PC-9 (cell line): Measurements from ENCODE around the gene SP1. TPM values are rescaled to one million over a fixed set of nuclear protein-coding genes. Genes with fewer than 3 reads are reported as not detected.
"Not testable (repeated sequence)": the region's sequence is repeated elsewhere in the genome, so short reads cannot be mapped to it uniquely, and the experiment has no call there.

Source experiments
- BruUV-seq: library from RNA; stranded (reverse); fragments of 400-500 nt; replicated peaks from 2 replicates; lab custom pipeline; 2021; lab: Mats Ljungman, UMichigan
- CTCF ChIA-PET: fragments of 300-600 bp; sonication (Branson Sonifier 250); formaldehyde crosslinking; loops from one replicate; lab custom pipeline; 2022; ENCODE audit warnings: antibody characterized with exemption; lab: Charles Lee
- POLR2A ChIA-PET: fragments of 300-600 bp; sonication (Branson Sonifier 250); formaldehyde crosslinking; loops from one replicate; lab custom pipeline; 2022; ENCODE audit warnings: antibody characterized with exemption; ENCODE audit not compliant: unreplicated experiment; lab: Charles Lee
- DNase-seq, 2 experiments: peaks; one replicate each; pipeline versions ENCODE4 v3.0.0 to v3.0.0-alpha.2; 2015 to 2022; ENCODE audit warnings: mixed read lengths in 1 of 2
- H2AFZ ChIP-seq: fragments of 200-600 bp; sonication (generic); 2 replicates; pipeline ENCODE4 v1.8.1; 2017; ENCODE audit warnings: antibody characterized with exemption
- H3F3A ChIP-seq: fragments of 200-600 bp; sonication (generic); 2 replicates; pipeline ENCODE4 v1.8.1; 2017; ENCODE audit warnings: antibody characterized with exemption, mild to moderate bottlenecking, low read depth; ENCODE audit not compliant: insufficient read depth
- H3K27ac ChIP-seq: fragments of 200-600 bp; sonication (generic); 2 replicates; pipeline ENCODE4 v1.6.1; 2016; ENCODE audit warnings: mixed run types
- H3K27me3 ChIP-seq: fragments of 200-600 bp; sonication (generic); 2 replicates; pipeline ENCODE4 v1.6.1; 2016; ENCODE audit warnings: low read depth, mixed run types; ENCODE audit not compliant: insufficient read depth
- H3K36me3 ChIP-seq: fragments of 200-600 bp; sonication (generic); 2 replicates; pipeline ENCODE4 v1.6.1; 2016; ENCODE audit warnings: low read depth, mixed run types
- H3K4me1 ChIP-seq: fragments of 200-600 bp; sonication (generic); replicated peaks from 2 replicates; pipeline ENCODE4 v1.6.1; 2016; ENCODE audit warnings: mixed run types; ENCODE audit not compliant: insufficient read depth
- H3K4me2 ChIP-seq: fragments of 200-600 bp; sonication (generic); 2 replicates; pipeline ENCODE4 v1.6.1; 2017; ENCODE audit warnings: mixed run types
- H3K4me3 ChIP-seq: fragments of 200-600 bp; sonication (generic); 2 replicates; pipeline ENCODE4 v1.6.1; 2016; ENCODE audit warnings: mixed run types
- H3K79me2 ChIP-seq: fragments of 200-600 bp; sonication (generic); 2 replicates; pipeline ENCODE4 v1.6.1; 2017; ENCODE audit warnings: low read depth, mixed run types
- H3K9me2 ChIP-seq: fragments of 200-600 bp; sonication (generic); 2 replicates; pipeline ENCODE4 v1.8.1; 2017; ENCODE audit warnings: mild to moderate bottlenecking; ENCODE audit not compliant: insufficient read depth
- H3K9me3 ChIP-seq: fragments of 200-600 bp; sonication (generic); 2 replicates; pipeline ENCODE4 v1.8.1; 2016; ENCODE audit warnings: low read depth; ENCODE audit not compliant: insufficient read depth
- H4K20me1 ChIP-seq: fragments of 200-600 bp; sonication (generic); 2 replicates; pipeline ENCODE4 v1.8.1; 2017; ENCODE audit not compliant: insufficient read depth
- CTCF ChIP-seq: fragments of 200-600 bp; sonication (generic); conservative IDR thresholded peaks from 2 replicates; pipeline ENCODE4 v1.6.1; 2017; ENCODE audit warnings: mixed run types, antibody characterized with exemption, mild to moderate bottlenecking, moderate library complexity
- EZH2 ChIP-seq: fragments of 200-600 bp; sonication (generic); IDR thresholded peaks from 2 replicates; pipeline ENCODE4 v1.8.0; 2017; ENCODE audit warnings: antibody characterized with exemption, low read depth
- intact Hi-C: fragments of 100-400 bp; cut with micrococcal nuclease; formaldehyde crosslinking; loops from one replicate; pipeline ENCODE4 v1.10.0; 2022; ENCODE audit not compliant: unreplicated experiment
- total RNA-seq: library from RNA; stranded (reverse); gene quantifications from 2 replicates; pipeline ENCODE4 v1.2.3, GENCODE V29; 2021

SP1 gene
- total RNA-seq, 1 experiment from 2014 or later = 118 TPM

- intact Hi-C loops = loop anchor here (1.0 kb wide), 1 partner anchor 11 kb away; the partner anchor contains the start of gene PCBP2
- Histone ChIP-seq H2AFZ (peak within 1 kb of the TSS; percentile 88), H3K9me3 (no peaks in the 10 kb centered on the region), H3K36me3 (peaks cover 19% of the 10 kb centered on the region), H3K27me3 (no peaks in the 10 kb centered on the region), H3K27ac (peak within 1 kb of the TSS; percentile 63), H3K79me2 (peaks cover 35% of the 10 kb centered on the region), H4K20me1 (peaks cover 3% of the 10 kb centered on the region; the same call in 1 of the 2 replicates), H3K4me2 (peak within 1 kb of the TSS; percentile 75), H3K9me2 (no peaks in the 10 kb centered on the region), H3K4me3 (peak within 1 kb of the TSS; percentile 68), H3F3A (peaks cover 28% of the 10 kb centered on the region), H3K4me1 (peaks cover 13% of the 10 kb centered on the region)
- no peak for TF ChIP-seq EZH2
- TF ChIP-seq CTCF = no peak
- peak; percentile 96 to 98 for DNase-seq
- no TSS peak for BruUV-seq
- POLR2A ChIA-PET = interaction anchor here (0.5 to 0.6 kb wide), 5 partner anchors 13 to 371 kb away, joined by 3 to 5 read pairs (median 3); no protein-coding TSS in a partner anchor
- CTCF ChIA-PET = interaction anchor here (0.6 to 1.3 kb wide), 4 partner anchors 10 to 89 kb away, joined by 3 to 9 read pairs (median 4); no protein-coding TSS in a partner anchor
These were observed 61.3 kb downstream of the SP1 start, which contains the start of gene PRR13 for GRCh38 chr12:53441040-53441833. Gene PRR13 (plus strand): TSS chr12:53441734. CDS start chr12:53442715, 981 bp downstream.

GRCh38 chr12:53443955-53444354, 64.0 kb downstream of the SP1 start:
- H3K4me3 ChIP-seq = no peak overlapping the region
- POLR2A ChIA-PET = interaction anchor here (0.6 kb wide), 1 partner anchor 76 kb away, joined by 10 read pairs; no protein-coding TSS in a partner anchor

GRCh38 chr12:53444593-53445325, 64.8 kb downstream of the SP1 start:
- peaks cover 35% of the 10 kb centered on the region for H3K79me2 ChIP-seq
- H3K4me3 ChIP-seq, intact Hi-C loops, H3K9me2 ChIP-seq, DNase-seq, BruUV-seq, H2AFZ ChIP-seq, H3K27me3 ChIP-seq, H3K9me3 ChIP-seq, H3K27ac ChIP-seq, H3K4me2 ChIP-seq, H4K20me1 ChIP-seq: not testable (repeated sequence)
- POLR2A ChIA-PET = interaction anchor here (0.6 kb wide), 1 partner anchor 76 kb away, joined by 10 read pairs; no protein-coding TSS in a partner anchor
- peaks cover 19% of the 10 kb centered on the region for H3K36me3 ChIP-seq
- H3K4me1 ChIP-seq = peaks cover 13% of the 10 kb centered on the region
- H3F3A ChIP-seq = peaks cover 52% of the 10 kb centered on the region
- CTCF ChIA-PET = interaction anchor here (0.5 to 0.7 kb wide), 2 partner anchors 17 to 27 kb away, joined by 4 to 10 read pairs; no protein-coding TSS in a partner anchor

More at GRCh38 chr12:53443955-53444354, 64.0 kb downstream of the SP1 start:
- peak overlapping the region; percentile 25 for H3K4me2 ChIP-seq
- no peaks in the 10 kb centered on the region for H3K27me3 ChIP-seq
- CTCF ChIA-PET = interaction anchor here (0.7 kb wide), 1 partner anchor 16 kb away, joined by 10 read pairs; no protein-coding TSS in a partner anchor
- intact Hi-C loops = no loop called here
- H3K4me1 ChIP-seq = peaks cover 13% of the 10 kb centered on the region
- peaks cover 3% of the 10 kb centered on the region; the same call in 1 of the 2 replicates for H4K20me1 ChIP-seq
- no peak overlapping the region for H3K27ac ChIP-seq
- H3K79me2 ChIP-seq = peaks cover 35% of the 10 kb centered on the region
- TF ChIP-seq CTCF (no peak), EZH2 (no peak)
- H2AFZ ChIP-seq = no peak overlapping the region
- DNase-seq = no peak
- BruUV-seq = no TSS peak
- peaks cover 46% of the 10 kb centered on the region for H3F3A ChIP-seq
- H3K9me2 ChIP-seq = no peaks in the 10 kb centered on the region
- peaks cover 19% of the 10 kb centered on the region for H3K36me3 ChIP-seq
- no peaks in the 10 kb centered on the region for H3K9me3 ChIP-seq
